H1 (cell line): ENCODE data around the gene DIP2C. TPM values are rescaled to one million over a fixed set of nuclear protein-coding genes. Genes with fewer than 3 reads are reported as not detected.

Experiments
- CTCF ChIA-PET: fragments of 300-600 bp; sonication (Branson Sonifier 250); formaldehyde crosslinking; loops from one replicate; lab custom pipeline; 2021; ENCODE audit not compliant: partially characterized antibody; lab: Charles Lee
- POLR2A ChIA-PET: fragments of 300-600 bp; sonication (Branson Sonifier 250); formaldehyde crosslinking; loops from one replicate; lab custom pipeline; 2021; ENCODE audit warnings: inconsistent platforms; ENCODE audit not compliant: partially characterized antibody; lab: Charles Lee
- DNase-seq, 2 experiments: peaks; one replicate each; pipeline versions ENCODE4 v3.0.0 to v3.0.0-alpha.2; 2010 to 2022; ENCODE audit warnings: low spot score in 2 of 2, low read depth in 1 of 2, mixed read lengths in 1 of 2
- FAIRE-seq: peaks from 2 replicates; lab custom pipeline; 2011; peaks lifted over from hg19 to GRCh38; lab: Jason Lieb, UNC
- H2AFZ ChIP-seq: 2 replicates; pipeline ENCODE4 v1.8.1; 2012; ENCODE audit warnings: low read length, inconsistent platforms
- H2AK5ac ChIP-seq: 2 replicates; pipeline ENCODE4 v1.6.1; 2013; ENCODE audit warnings: low read depth, low read length
- H2BK120ac ChIP-seq: replicated peaks from 2 replicates; pipeline ENCODE3; 2013; ENCODE audit warnings: low read depth, low read length, inconsistent platforms
- H2BK12ac ChIP-seq: 2 replicates; pipeline ENCODE4 v1.6.1; 2013; ENCODE audit warnings: low read depth, low read length
- H2BK15ac ChIP-seq: 2 replicates; pipeline ENCODE4 v1.6.1; 2013; ENCODE audit warnings: low read length
- H2BK20ac ChIP-seq: 2 replicates; pipeline ENCODE4 v1.6.1; 2013; ENCODE audit warnings: low read length
- H2BK5ac ChIP-seq: 2 replicates; pipeline ENCODE4 v1.6.1; 2013; ENCODE audit warnings: low read depth, low read length
- H3K14ac ChIP-seq: 2 replicates; pipeline ENCODE4 v1.6.1; 2013; ENCODE audit warnings: inconsistent platforms; ENCODE audit not compliant: insufficient read length
- H3K18ac ChIP-seq: 2 replicates; pipeline ENCODE4 v1.6.1; 2013; ENCODE audit warnings: low read length; ENCODE audit errors: extremely low read depth
- H3K23ac ChIP-seq: 2 replicates; pipeline ENCODE4 v1.6.1; 2013; ENCODE audit warnings: inconsistent platforms; ENCODE audit not compliant: insufficient read length
- H3K23me2 ChIP-seq: 2 replicates; pipeline ENCODE4 v1.6.1; 2013; ENCODE audit warnings: low read depth, low read length
- H3K27ac ChIP-seq: 2 replicates; pipeline ENCODE4 v1.6.1; 2011; ENCODE audit warnings: low read depth, low read length, inconsistent platforms
- H3K27me3 ChIP-seq, 4 experiments: replicated peaks in 1 of 4; 1 replicate in 1 of 4; 2 replicates in 3 of 4; pipeline versions ENCODE4 v1.6.1 to v1.8.1; 2011 to 2013; ENCODE audit warnings: low read length in 3 of 4, mild to moderate bottlenecking in 3 of 4, inconsistent platforms in 2 of 4, mixed read lengths in 2 of 4, moderate library complexity in 1 of 4; ENCODE audit not compliant: control insufficient read depth in 3 of 4, insufficient read depth in 3 of 4; ENCODE audit errors: extremely low read depth in 1 of 4
- H3K36me3 ChIP-seq, 4 experiments: 2 replicates each; pipeline versions ENCODE4 v1.6.1 to v1.8.1; 2011 to 2013; ENCODE audit warnings: mild to moderate bottlenecking in 4 of 4, low read length in 3 of 4, moderate library complexity in 2 of 4, control low read depth in 1 of 4, inconsistent platforms in 1 of 4; ENCODE audit not compliant: insufficient read depth in 4 of 4, control insufficient read depth in 2 of 4
- H3K4ac ChIP-seq: replicated peaks from 2 replicates; pipeline ENCODE3; 2013; ENCODE audit warnings: low read length, low read depth, mixed read lengths, inconsistent platforms; ENCODE audit not compliant: insufficient read length
- H3K4me1 ChIP-seq, 4 experiments: replicated peaks in 1 of 4; 1 replicate in 1 of 4; 2 replicates in 3 of 4; pipeline versions ENCODE4 v1.6.1 to v1.8.1; 2011 to 2013; ENCODE audit warnings: low read length in 3 of 4, inconsistent platforms in 2 of 4, mixed read lengths in 1 of 4; ENCODE audit not compliant: insufficient read depth in 4 of 4, control insufficient read depth in 3 of 4
- H3K4me2 ChIP-seq, 2 experiments: 2 replicates each; pipeline versions ENCODE4 v1.6.1 to v1.8.1; 2011 to 2013; ENCODE audit warnings: low read depth in 2 of 2, low read length in 2 of 2, control low read depth in 1 of 2, inconsistent platforms in 1 of 2, mild to moderate bottlenecking in 1 of 2; ENCODE audit not compliant: insufficient read depth in 1 of 2
- H3K4me3 ChIP-seq, 4 experiments: fragments of 200-600, 300-600 bp in 1 of 4; sonication (generic), shearing (Covaris generic), sonication (Bioruptor Twin) in 1 of 4; 2 replicates each; pipeline versions ENCODE4 v1.5.1 to v1.8.1; 2011 to 2016; ENCODE audit warnings: low read length in 4 of 4, low read depth in 3 of 4, control low read depth in 2 of 4, inconsistent platforms in 2 of 4, mild to moderate bottlenecking in 2 of 4, mixed read lengths in 1 of 4, moderate library complexity in 1 of 4; ENCODE audit not compliant: insufficient read depth in 2 of 4; ENCODE audit errors: extremely low read depth in 1 of 4
- H3K56ac ChIP-seq: replicated peaks from 2 replicates; pipeline ENCODE3; 2013; ENCODE audit warnings: low read depth, mild to moderate bottlenecking, mixed read lengths, low read length, inconsistent platforms; ENCODE audit not compliant: insufficient read length
- H3K79me1 ChIP-seq: 2 replicates; pipeline ENCODE4 v1.6.1; 2013; ENCODE audit warnings: low read depth, low read length, control low read depth
- H3K79me2 ChIP-seq, 2 experiments: 2 replicates each; pipeline versions ENCODE4 v1.6.1 to v1.8.1; 2012 to 2013; ENCODE audit warnings: low read length in 2 of 2, mild to moderate bottlenecking in 2 of 2, inconsistent platforms in 1 of 2; ENCODE audit not compliant: insufficient read depth in 2 of 2, control insufficient read depth in 1 of 2
- H3K9ac ChIP-seq, 4 experiments: replicated peaks in 1 of 4; 1 replicate in 1 of 4; 2 replicates in 3 of 4; pipeline versions ENCODE4 v1.6.1 to v1.8.1; 2011 to 2013; ENCODE audit warnings: low read depth in 3 of 4, low read length in 3 of 4, control low read depth in 2 of 4, mild to moderate bottlenecking in 2 of 4, moderate library complexity in 2 of 4, inconsistent platforms in 1 of 4; ENCODE audit errors: extremely low read depth in 1 of 4
- H3K9me3 ChIP-seq, 2 experiments: 2 replicates each; pipeline versions ENCODE4 v1.6.1 to v1.8.1; 2012 to 2013; ENCODE audit warnings: mild to moderate bottlenecking in 2 of 2, moderate library complexity in 2 of 2, control low read depth in 1 of 2, inconsistent platforms in 1 of 2, low read depth in 1 of 2, low read length in 1 of 2, mixed read lengths in 1 of 2; ENCODE audit not compliant: insufficient read depth in 2 of 2
- H4K20me1 ChIP-seq, 2 experiments: replicated peaks in 1 of 2; 2 replicates each; pipeline versions ENCODE3 to v1.8.1; 2011 to 2013; ENCODE audit warnings: inconsistent platforms in 2 of 2, low read length in 2 of 2, mild to moderate bottlenecking in 1 of 2; ENCODE audit not compliant: insufficient read depth in 2 of 2, control insufficient read depth in 1 of 2
- H4K5ac ChIP-seq: 2 replicates; pipeline ENCODE4 v1.6.1; 2013; ENCODE audit warnings: low read length, low read depth, mixed read lengths, inconsistent platforms; ENCODE audit not compliant: insufficient read length
- H4K8ac ChIP-seq: 2 replicates; pipeline ENCODE4 v1.8.0; 2013; ENCODE audit warnings: mild to moderate bottlenecking, moderate library complexity, low read length, inconsistent platforms; ENCODE audit not compliant: insufficient read depth; ENCODE audit errors: extremely low read depth
- H4K91ac ChIP-seq: replicated peaks from 2 replicates; pipeline ENCODE3; 2013; ENCODE audit warnings: low read length, mixed read lengths, inconsistent platforms; ENCODE audit not compliant: insufficient read length
- BACH1 ChIP-seq: IDR thresholded peaks from 2 replicates; pipeline ENCODE4 v1.6.1; 2012; ENCODE audit warnings: low read length, improper control_type of control experiment
- KDM5A ChIP-seq: fragments of 200-600 bp; IDR thresholded peaks from 2 replicates; pipeline ENCODE4 v1.7.1; 2012; ENCODE audit warnings: mild to moderate bottlenecking, low read length, inconsistent platforms, mixed read lengths
- NRF1 ChIP-seq: IDR thresholded peaks from 2 replicates; pipeline ENCODE4 v1.6.1; 2011; ENCODE audit warnings: mild to moderate bottlenecking, low read depth, low read length, improper control_type of control experiment
- RFX5 ChIP-seq: IDR thresholded peaks from 2 replicates; pipeline ENCODE4 v1.6.1; 2011; ENCODE audit warnings: low read depth, low read length, improper control_type of control experiment, borderline replicate concordance
- SAP30 ChIP-seq: fragments of 300-600 bp; sonication (generic); IDR thresholded peaks from 2 replicates; pipeline ENCODE4 v1.7.1; 2012; ENCODE audit warnings: low read length, moderate library complexity, mild to moderate bottlenecking, inconsistent platforms; ENCODE audit not compliant: insufficient read depth, insufficient replicate concordance
- SP2 ChIP-seq: IDR thresholded peaks from 2 replicates; pipeline ENCODE4 v1.6.1; 2012; ENCODE audit warnings: mild to moderate bottlenecking, low read length, inconsistent platforms
- WGBS, 2 experiments: shearing (Covaris generic) in 1 of 2; methylation state at CpG; one replicate each; pipeline versions ENCODE4 v1.1.6 to v1.1.7; 2013 to 2015; ENCODE audit warnings: low lambda C conversion rate in 2 of 2, mixed read lengths in 2 of 2, inconsistent platforms in 1 of 2, low coverage in 1 of 2, missing lambda C conversion rate in 1 of 2; ENCODE audit not compliant: insufficient replicate concordance in 2 of 2, insufficient coverage in 1 of 2, insufficient read length in 1 of 2; ENCODE audit errors: extremely low coverage in 1 of 2, missing lambda C conversion rate in 1 of 2; 5-methylcytosine and 5-hydroxymethylcytosine counted together
- polyA plus RNA-seq, 7 experiments: library from polyadenylated mRNA; depleted of rRNA in 3 of 7; stranded (reverse) in 5 of 7; unstranded in 2 of 7; fragments of >200 nt in 5 of 7; fragments of 200-250 nt in 2 of 7; gene quantifications; 1 replicate in 5 of 7; 2 replicates in 1 of 7; 4 replicates in 1 of 7; pipeline versions ENCODE4 v1.2.1 to v1.2.3, GENCODE V29; 2011 to 2013; ENCODE audit warnings: missing spikeins in 2 of 7, mixed read lengths in 2 of 7
- total RNA-seq: library from RNA; stranded (reverse); fragmentation: NEBNext Ultra II Directional; extraction: Animal tissue kit (Norgen Biotek cat#: 25700); gene quantifications from 2 replicates; pipeline ENCODE4 v1.2.1, GENCODE V29; 2021

Gene DIP2C
- total and polyA plus RNA-seq, 2 of the 8 experiments (the other 6 are each of a cell fraction or from before 2014, with no cell fraction given) = 3.8 to 9.3 TPM

DNA sequence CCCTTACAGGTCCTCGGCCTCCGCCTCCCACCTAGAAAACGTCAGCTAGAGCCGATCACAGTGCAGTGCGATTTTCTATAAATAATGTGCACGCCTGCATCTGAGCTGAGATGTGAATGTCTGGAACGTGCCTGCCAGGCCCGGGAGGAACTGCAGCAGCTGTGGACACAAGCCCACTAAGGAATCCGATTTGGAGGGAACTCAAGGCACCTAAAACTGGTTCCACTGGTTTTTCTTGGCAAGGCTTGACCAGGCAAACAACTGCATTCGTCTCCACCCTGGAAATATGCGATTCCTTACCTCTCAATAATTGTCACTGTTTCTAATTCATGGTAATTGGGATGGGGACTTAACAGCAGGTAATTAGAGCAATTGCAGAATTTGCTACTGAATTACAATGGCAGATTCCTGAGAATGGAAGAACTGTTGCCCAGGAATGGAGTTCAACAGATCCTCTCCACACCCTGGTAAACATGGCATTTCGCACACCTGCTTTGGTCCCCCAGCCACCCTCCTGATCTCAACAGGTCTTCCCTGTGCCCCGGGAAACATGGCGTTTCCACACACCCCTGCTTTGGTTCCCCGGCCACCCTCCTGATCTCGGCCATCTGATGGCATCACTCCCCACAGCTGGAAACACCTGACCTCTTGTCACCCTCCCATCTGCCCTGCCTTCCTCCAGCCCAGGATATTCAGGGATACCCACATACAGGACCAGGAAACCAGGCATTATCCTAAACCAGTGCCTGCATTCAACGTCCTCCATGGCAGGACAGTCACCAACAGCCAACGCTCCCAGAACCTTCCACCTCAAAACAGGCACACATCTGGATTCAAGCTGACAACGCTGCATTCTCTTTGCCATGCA is 76.0 kb downstream of the DIP2C start:
- FAIRE-seq (no peak), DNase-seq (no peak)
- Histone ChIP-seq H3K79me1 (peaks cover 10% of the 10 kb centered on the region; the same call in 1 of the 2 replicates), H2AFZ (no peak overlapping the region), H3K9ac (no peak overlapping the region), H2BK120ac (no peak overlapping the region), H3K4me3 (no peak overlapping the region), H3K27me3 (no peaks in the 10 kb centered on the region), H2BK5ac (peak overlapping the region; percentile 84; the same call in 1 of the 2 replicates), H4K5ac (no peak overlapping the region), H3K14ac (no peak overlapping the region), H3K23me2 (no peaks in the 10 kb centered on the region; the same call in 1 of the 2 replicates), H2BK20ac (peak overlapping the region; percentile 4; the same call in 1 of the 2 replicates), H3K36me3 (no peaks in the 10 kb centered on the region), H3K18ac (peak overlapping the region; percentile 38; the same call in 1 of the 2 replicates), H4K8ac (no peak overlapping the region), H2AK5ac (0 out of 2 replicates have a peak overlapping the region, but pooled peaks have one; percentile 61), H3K9me3 (no peaks in the 10 kb centered on the region), H2BK12ac (peak overlapping the region; percentile 41; the same call in 1 of the 2 replicates)
- 89% methylated on average over 19 of the region's 19 CpGs; no CpG with 5 or more reads in 1 of the 2 experiments for WGBS, 2 experiments
- TF ChIP-seq SAP30 = no peak
- no peak for TF ChIP-seq RFX5
- no peak for TF ChIP-seq SP2
- TF ChIP-seq KDM5A = no peak
- no peak for TF ChIP-seq BACH1
- TF ChIP-seq NRF1 = no peak
- TF ChIP-seq, all 59 proteins: peak for 0
- Histone ChIP-seq H3K23ac (no peak overlapping the region), H3K27ac (0 out of 2 replicates have a peak overlapping the region, but pooled peaks have one; percentile 38), H3K56ac (no peak overlapping the region), H4K91ac (peak overlapping the region; percentile 83), H2BK15ac (no peak overlapping the region), H3K4ac (no peak overlapping the region), H3K79me2 (peaks cover 0 to 9% of the 10 kb centered on the region in 2 experiments; a peak in 1 of 4 replicates), H3K4me1 (peaks cover 3 to 24% (median 10%) of the 10 kb centered on the region in 4 experiments; a peak in 5 of 7 replicates), H3K4me2 (peak overlapping the region in 1 of 2 experiments; percentile 9; a peak in 1 of 4 replicates), H4K20me1 (peaks cover 7 to 14% of the 10 kb centered on the region in 2 experiments)
- ChIA-PET CTCF (interaction anchor here (0.7 to 2.0 kb wide), 5 partner anchors 13 to 101 kb away, joined by 3 to 7 read pairs (median 4); no protein-coding TSS in a partner anchor), POLR2A (interaction anchor here (1.3 to 1.7 kb wide), 2 partner anchors 11 to 14 kb away, joined by 5 to 6 read pairs; no protein-coding TSS in a partner anchor)
